Esophagus squamous epithelium (tissue), 4 donors: ENCODE measurements around the gene NOX3.

ENCODE experiments used
- POLR2A ChIP-seq, 4 donors: fragments of 450-650 bp; IDR thresholded peaks; one replicate each; pipeline ENCODE4 v1.6.1; 2017; ENCODE audit warnings: antibody characterized with exemption in 4 of 4, mild to moderate bottlenecking in 4 of 4, moderate library complexity in 3 of 4
- TF ChIP-seq, protein P1 (sequence below), 6 experiments: fragments of 450-650 bp in 4 of 6; fragments of 200-600 bp in 2 of 6; sonication (generic) in 2 of 6; IDR thresholded peaks; one replicate each; pipeline ENCODE4 v1.5.1; 2016 to 2019; ENCODE audit warnings: antibody characterized with exemption in 6 of 6, mild to moderate bottlenecking in 4 of 6, moderate library complexity in 4 of 6

- TF ChIP-seq, protein P1, sequence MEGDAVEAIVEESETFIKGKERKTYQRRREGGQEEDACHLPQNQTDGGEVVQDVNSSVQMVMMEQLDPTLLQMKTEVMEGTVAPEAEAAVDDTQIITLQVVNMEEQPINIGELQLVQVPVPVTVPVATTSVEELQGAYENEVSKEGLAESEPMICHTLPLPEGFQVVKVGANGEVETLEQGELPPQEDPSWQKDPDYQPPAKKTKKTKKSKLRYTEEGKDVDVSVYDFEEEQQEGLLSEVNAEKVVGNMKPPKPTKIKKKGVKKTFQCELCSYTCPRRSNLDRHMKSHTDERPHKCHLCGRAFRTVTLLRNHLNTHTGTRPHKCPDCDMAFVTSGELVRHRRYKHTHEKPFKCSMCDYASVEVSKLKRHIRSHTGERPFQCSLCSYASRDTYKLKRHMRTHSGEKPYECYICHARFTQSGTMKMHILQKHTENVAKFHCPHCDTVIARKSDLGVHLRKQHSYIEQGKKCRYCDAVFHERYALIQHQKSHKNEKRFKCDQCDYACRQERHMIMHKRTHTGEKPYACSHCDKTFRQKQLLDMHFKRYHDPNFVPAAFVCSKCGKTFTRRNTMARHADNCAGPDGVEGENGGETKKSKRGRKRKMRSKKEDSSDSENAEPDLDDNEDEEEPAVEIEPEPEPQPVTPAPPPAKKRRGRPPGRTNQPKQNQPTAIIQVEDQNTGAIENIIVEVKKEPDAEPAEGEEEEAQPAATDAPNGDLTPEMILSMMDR (IDR thresholded peaks at IDR 0.05), result no peak
- no peak for TF ChIP-seq POLR2A (IDR thresholded peaks at IDR 0.05)
Observed at GRCh38 chr6:155382338-155382685, 73.3 kb downstream of the NOX3 start.
